ENCODE measurements around the gene NTSR2.

DNA sequence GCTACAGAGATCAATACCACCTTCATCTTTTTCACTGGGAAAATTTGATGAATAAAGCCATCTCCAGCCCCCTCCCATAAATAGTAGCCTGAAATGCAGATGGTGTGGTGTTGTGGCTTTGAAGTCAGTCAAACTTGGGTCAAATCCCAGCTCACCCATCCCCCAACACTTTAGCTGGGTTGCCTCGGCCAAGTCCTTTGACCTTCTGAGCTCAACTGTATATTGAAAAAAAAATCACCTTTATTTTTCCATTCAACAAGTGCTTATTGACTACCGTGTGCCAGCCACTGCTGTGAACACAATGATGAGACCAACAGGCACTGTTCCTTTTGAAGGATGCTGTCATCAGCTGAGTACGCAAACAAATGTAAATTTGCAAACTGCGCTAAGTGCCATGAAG, 35.1 kb upstream of the NTSR2 start:
- TF ChIP-seq, protein P1, sequence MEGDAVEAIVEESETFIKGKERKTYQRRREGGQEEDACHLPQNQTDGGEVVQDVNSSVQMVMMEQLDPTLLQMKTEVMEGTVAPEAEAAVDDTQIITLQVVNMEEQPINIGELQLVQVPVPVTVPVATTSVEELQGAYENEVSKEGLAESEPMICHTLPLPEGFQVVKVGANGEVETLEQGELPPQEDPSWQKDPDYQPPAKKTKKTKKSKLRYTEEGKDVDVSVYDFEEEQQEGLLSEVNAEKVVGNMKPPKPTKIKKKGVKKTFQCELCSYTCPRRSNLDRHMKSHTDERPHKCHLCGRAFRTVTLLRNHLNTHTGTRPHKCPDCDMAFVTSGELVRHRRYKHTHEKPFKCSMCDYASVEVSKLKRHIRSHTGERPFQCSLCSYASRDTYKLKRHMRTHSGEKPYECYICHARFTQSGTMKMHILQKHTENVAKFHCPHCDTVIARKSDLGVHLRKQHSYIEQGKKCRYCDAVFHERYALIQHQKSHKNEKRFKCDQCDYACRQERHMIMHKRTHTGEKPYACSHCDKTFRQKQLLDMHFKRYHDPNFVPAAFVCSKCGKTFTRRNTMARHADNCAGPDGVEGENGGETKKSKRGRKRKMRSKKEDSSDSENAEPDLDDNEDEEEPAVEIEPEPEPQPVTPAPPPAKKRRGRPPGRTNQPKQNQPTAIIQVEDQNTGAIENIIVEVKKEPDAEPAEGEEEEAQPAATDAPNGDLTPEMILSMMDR (conservative IDR thresholded peaks at IDR 0.05; ENCODE audit: low read depth, low read length), result no peak
- TF ChIP-seq EZH2 (IDR thresholded peaks at IDR 0.05; ENCODE audit: low read length, unreplicated experiment), result no peak
- no peak for TF ChIP-seq EZH2phosphoT487 (IDR thresholded peaks at IDR 0.05; ENCODE audit: borderline replicate concordance, low read length)

All from PC-3 (cell line).